Fibroblast of pulmonary artery (primary cell): ENCODE results near the gene OXA1L.

Experiments
- DNase-seq: peaks from one replicate; pipeline ENCODE4 v3.0.0-alpha.2; 2010; ENCODE audit warnings: low read depth
- H3K4me3 ChIP-seq: replicated peaks from 2 replicates; pipeline ENCODE4 v1.5.1; 2011; ENCODE audit warnings: low read depth, mild to moderate bottlenecking, control low read depth, low read length, moderate library complexity
- TF ChIP-seq, protein P1 (sequence below): IDR thresholded peaks from 2 replicates; pipeline ENCODE4 v1.5.1; 2011; ENCODE audit warnings: mild to moderate bottlenecking, control low read depth, low read length, inconsistent platforms; ENCODE audit errors: missing control alignments

OXA1L gene

DNA sequence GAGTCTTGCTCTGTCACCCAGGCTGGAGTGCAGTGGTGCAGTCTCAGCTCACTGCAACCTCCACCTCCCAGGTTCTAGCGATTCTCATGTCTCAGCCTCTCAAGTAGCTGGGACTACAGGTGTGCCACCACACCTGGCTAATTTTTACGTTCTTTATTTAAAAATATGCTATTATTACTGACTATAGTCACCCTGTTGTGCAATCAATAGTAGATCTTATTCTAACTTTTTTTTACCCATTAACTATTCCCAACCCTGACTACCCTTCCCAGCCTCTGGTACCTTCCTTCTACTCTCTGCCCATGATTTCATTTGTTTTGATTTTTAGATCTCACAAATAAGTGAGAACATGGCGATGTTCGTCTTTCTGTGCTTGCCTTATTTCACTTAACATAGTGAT lies 2.5 kb downstream of the OXA1L start:
- TF ChIP-seq, protein P1, sequence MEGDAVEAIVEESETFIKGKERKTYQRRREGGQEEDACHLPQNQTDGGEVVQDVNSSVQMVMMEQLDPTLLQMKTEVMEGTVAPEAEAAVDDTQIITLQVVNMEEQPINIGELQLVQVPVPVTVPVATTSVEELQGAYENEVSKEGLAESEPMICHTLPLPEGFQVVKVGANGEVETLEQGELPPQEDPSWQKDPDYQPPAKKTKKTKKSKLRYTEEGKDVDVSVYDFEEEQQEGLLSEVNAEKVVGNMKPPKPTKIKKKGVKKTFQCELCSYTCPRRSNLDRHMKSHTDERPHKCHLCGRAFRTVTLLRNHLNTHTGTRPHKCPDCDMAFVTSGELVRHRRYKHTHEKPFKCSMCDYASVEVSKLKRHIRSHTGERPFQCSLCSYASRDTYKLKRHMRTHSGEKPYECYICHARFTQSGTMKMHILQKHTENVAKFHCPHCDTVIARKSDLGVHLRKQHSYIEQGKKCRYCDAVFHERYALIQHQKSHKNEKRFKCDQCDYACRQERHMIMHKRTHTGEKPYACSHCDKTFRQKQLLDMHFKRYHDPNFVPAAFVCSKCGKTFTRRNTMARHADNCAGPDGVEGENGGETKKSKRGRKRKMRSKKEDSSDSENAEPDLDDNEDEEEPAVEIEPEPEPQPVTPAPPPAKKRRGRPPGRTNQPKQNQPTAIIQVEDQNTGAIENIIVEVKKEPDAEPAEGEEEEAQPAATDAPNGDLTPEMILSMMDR: no peak
- no peak overlapping the region for H3K4me3 ChIP-seq
- no peak for DNase-seq

DNA sequence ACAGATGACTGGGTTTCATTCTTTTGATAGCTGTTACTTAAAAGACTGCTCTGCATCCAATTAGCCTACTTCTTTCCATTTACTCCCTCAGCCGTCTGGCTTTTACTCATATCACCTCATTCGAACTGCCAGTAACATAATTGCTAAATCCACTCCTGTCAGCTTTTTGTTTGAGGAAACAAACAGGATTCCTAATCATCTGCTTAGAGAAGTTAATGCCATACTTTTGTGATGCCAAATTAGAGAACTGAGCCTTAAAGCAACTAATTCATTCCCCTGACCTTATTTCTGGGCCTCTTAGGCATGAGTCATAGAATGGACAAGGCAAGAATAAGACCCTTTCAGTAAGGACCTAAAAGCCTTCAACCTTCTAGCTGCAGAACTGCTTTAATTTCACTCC lies 2.9 kb downstream of the OXA1L start:
- TF ChIP-seq, protein P1: no peak
- H3K4me3 ChIP-seq: no peak overlapping the region
- DNase-seq: no peak

DNA sequence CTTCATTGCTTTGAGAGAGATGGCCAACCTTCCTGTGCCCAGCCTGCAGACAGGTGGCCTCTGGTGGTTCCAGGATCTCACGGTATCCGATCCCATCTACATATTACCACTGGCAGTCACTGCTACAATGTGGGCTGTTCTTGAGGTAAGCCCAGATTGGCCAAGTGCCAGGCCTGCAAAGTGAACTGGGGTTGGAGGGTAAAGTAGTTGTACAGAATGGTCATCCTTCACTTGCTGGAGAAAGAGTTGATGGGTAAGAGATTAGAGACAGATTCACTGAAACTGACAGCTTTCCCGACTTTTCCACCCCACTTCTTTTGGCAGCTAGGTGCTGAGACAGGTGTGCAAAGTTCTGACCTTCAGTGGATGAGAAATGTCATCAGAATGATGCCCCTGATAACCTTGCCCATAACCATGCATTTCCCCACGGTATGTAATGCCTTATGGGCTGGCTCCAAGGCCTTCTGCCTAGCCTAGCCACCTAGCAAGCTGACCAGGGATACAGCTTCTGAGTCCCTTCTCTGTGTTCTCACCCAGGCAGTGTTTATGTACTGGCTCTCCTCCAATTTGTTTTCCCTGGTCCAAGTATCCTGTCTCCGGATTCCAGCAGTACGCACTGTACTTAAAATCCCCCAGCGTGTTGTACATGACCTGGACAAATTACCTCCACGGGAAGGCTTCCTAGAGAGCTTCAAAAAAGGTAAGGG lies 4.1 kb downstream of the OXA1L start:
- no peak for DNase-seq
- TF ChIP-seq, protein P1: no peak
- H3K4me3 ChIP-seq: no peak overlapping the region

DNA sequence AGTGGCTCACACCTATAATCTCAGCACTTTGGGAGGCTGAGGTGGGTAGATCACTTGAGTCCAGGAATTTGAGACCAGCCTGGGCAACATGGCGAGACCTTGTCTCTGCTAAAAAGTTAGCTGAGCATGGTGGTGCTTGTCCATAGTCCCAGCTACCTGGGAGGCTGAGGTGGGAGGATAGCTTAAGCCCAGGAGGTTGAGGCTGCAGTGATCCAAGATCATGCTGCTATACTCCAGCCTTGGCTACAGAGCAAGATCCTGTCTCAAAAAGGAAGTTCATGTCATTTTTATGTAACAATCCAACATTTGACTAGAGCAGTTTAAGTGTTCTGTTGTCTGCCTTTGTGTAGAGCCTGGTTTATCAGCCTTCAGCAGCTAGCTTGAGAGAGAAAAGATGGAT lies 6.2 kb downstream of the OXA1L start:
- DNase-seq: no peak
- no peak overlapping the region for H3K4me3 ChIP-seq
- TF ChIP-seq, protein P1: no peak

DNA sequence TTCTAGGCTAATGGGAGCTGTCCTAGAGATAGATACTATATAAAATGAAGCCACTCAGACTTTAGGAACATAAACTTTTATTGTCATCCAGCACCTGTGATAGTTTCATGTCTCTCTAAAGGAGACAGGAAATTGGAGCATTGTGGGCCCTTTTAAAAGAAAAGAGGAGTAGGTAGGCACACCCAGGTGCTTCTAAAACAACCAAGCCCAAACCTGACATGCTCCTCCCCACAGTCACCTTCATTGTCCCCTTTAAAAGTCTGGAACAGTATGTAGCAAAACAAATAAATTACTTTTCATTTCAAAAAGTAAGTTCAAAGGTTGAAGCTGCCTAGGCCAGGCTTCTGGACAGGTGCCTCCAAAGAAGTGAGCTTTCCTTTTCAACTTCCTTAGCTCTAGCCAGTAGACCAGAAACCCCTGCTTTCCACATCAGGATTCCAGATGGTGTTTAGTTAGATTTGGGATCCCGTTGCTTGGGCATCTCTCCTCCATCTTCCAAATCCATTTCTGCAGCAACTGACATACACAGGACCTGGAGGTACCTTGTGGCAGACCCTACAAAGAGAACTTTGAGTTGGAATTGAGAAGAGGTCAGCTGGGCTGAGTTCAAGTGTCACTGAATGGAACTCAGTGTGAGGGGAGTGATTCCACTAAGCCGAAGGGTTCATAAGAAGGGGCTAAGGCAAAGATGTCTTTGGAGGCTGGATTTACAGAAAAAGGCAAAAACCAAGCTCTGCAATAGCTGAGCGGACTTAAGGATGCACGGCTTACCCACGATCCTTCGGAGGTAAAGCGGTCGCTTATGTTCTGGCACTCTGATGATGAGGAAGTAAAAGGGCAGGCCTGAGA lies 6.9 kb downstream of the OXA1L start:
- DNase-seq: no peak
- TF ChIP-seq, protein P1: no peak
- no peak overlapping the region for H3K4me3 ChIP-seq

DNA sequence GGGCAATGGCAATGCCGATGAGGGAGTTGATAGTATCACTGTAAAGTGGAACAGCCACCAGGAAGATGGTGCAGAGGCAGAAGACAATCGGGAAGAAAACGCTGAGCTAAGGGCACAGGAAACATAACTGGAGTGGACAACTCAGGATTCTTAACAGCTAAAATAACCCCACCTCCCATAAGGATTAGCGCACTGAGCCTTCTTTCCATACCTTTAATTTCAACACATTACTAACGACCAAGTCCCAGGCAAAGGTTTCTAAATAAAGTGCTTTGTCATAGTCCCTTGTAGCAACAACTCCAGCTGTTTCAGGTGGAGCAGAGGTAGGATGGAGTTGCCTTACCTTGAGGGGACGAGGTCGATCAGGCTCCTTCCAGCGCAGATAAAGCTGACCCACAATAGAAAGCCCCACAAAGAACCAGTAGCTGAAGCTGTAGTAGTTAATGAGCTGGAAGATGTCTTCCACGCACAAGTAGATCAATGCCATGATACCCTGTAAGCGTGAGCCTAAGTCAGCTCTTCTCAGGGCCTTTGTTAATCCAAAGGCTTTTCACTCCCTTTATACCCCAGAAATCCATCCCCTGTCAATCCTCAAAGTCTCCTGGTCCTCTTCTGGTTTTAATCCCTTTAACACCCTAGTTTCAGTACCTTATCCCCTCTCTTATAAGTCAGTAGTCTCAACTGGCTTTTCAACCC lies 7.7 kb downstream of the OXA1L start:
- H3K4me3 ChIP-seq: no peak overlapping the region
- DNase-seq: no peak
- TF ChIP-seq, protein P1: no peak
